ENCODE data around the gene SMARCA2.

The SMARCA2 gene

GRCh38 chr9:2015581-2016407 lies 647 bp downstream of the SMARCA2 start:
- peak; percentile 13 to 29 for DNase-seq (ENCODE audit: low read depth in 2 of 2)

- peak; percentile 41 to 45 for DNase-seq (ENCODE audit: low read depth in 2 of 2)
These were observed 1.5 kb downstream of the SMARCA2 start for GRCh38 chr9:2016408-2017330.

GRCh38 chr9:2017331-2018161 lies 2.4 kb downstream of the SMARCA2 start:
- DNase-seq (ENCODE audit: low read depth in 2 of 2): peak; percentile 53 to 58

- DNase-seq (ENCODE audit: low read depth in 2 of 2): no peak
These were observed 3.1 kb downstream of the SMARCA2 start for GRCh38 chr9:2018162-2018643.

- DNase-seq (ENCODE audit: low read depth in 2 of 2): no peak
These were observed 3.8 kb downstream of the SMARCA2 start for GRCh38 chr9:2018764-2019558.

- no peak for DNase-seq (ENCODE audit: low read depth in 2 of 2)
These were observed 4.6 kb downstream of the SMARCA2 start for GRCh38 chr9:2019723-2020122.

- no peak for DNase-seq (ENCODE audit: low read depth in 2 of 2)
These were observed 6.6 kb downstream of the SMARCA2 start for GRCh38 chr9:2021731-2022130.

GRCh38 chr9:2022560-2022959 lies 7.4 kb downstream of the SMARCA2 start:
- no peak for DNase-seq (ENCODE audit: low read depth in 2 of 2)

GRCh38 chr9:2023042-2023441 lies 7.9 kb downstream of the SMARCA2 start:
- no peak for DNase-seq (ENCODE audit: low read depth in 2 of 2)

- no peak for DNase-seq (ENCODE audit: low read depth in 2 of 2)
These were observed 8.4 kb downstream of the SMARCA2 start for GRCh38 chr9:2023532-2023931.

GRCh38 chr9:2024888-2025782 lies 10.0 kb downstream of the SMARCA2 start:
- no peak for DNase-seq (ENCODE audit: low read depth in 2 of 2)

- DNase-seq (ENCODE audit: low read depth in 2 of 2): no peak
These were observed 11.3 kb downstream of the SMARCA2 start for GRCh38 chr9:2026220-2026997.

GRCh38 chr9:2027543-2028160 lies 12.5 kb downstream of the SMARCA2 start:
- DNase-seq (ENCODE audit: low read depth in 2 of 2): no peak

GRCh38 chr9:2028888-2029287 lies 13.7 kb downstream of the SMARCA2 start:
- DNase-seq (ENCODE audit: low read depth in 2 of 2): no peak

GRCh38 chr9:2029666-2030170 lies 14.6 kb downstream of the SMARCA2 start:
- no peak for DNase-seq (ENCODE audit: low read depth in 2 of 2)

GRCh38 chr9:2032234-2032633 lies 17.1 kb downstream of the SMARCA2 start:
- no peak for DNase-seq (ENCODE audit: low read depth in 2 of 2)

GRCh38 chr9:2036844-2037243 lies 21.7 kb downstream of the SMARCA2 start:
- no peak for DNase-seq (ENCODE audit: low read depth in 2 of 2)

Data from stimulated activated CD8-positive, alpha-beta memory T cell treated with anti-CD3 and anti-CD28 coated beads, Interleukin-2, amount 100 ng/mL, for 48 hours (primary cell).